Astrocyte of the spinal cord (primary cell): ENCODE data around the gene DHRSX.

Source experiments
- DNase-seq: peaks from one replicate; pipeline ENCODE4 v3.0.0; 2011; ENCODE audit warnings: low read depth, low spot score
- H3K4me3 ChIP-seq: 2 replicates; pipeline ENCODE4 v1.5.1; 2011; ENCODE audit warnings: low read depth, mild to moderate bottlenecking, low read length, moderate library complexity
- in situ Hi-C: cut with HindIII; loops from 2 replicates; pipeline ENCODE4 v1.10.0; 2017; ENCODE audit warnings: low sequenced_read_pairs
- TF ChIP-seq, protein P1 (sequence below): IDR thresholded peaks from 2 replicates; pipeline ENCODE4 v1.5.1; 2012; ENCODE audit warnings: low read depth, mild to moderate bottlenecking, low read length, inconsistent platforms

Gene DHRSX

DNA sequence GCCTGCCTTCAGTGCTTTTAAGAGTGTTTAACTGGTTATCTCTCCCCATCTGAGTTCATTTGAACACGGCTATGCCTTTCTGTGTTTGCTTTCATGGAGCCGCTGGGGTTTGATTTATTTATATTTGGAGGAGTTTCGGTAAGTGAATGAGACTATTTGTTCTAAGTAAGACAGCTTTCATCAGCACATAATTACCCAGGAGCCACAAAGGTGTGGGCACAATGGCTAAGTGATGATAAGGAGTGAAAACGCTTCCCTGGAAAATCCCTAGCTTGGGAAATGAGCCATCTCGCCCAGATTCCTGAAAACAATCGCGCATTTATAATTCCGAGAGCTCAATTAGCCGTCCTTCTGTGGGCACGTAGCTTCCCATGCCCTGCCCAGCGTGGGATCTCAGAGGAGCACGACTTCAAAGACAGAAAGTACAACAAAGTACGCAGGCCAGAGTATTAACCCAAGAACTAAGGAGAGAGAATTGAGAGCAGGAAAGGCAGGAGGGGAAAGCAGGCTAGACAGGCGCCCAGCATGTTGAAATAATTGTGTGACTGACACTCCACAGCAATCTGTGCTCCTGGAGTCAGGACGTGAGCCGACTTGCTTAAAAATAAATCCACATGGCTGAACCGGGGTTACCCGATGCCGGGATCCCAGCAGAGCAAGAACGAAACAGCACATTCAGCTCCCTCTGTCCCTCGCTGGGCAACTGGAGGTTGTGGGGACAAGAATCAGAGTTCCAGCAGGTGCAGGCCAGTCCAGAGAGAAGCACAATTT, 99.0 kb downstream of the DHRSX start:
- in situ Hi-C loops: no loop called here
- DNase-seq: peak; percentile 78
- TF ChIP-seq, protein P1, sequence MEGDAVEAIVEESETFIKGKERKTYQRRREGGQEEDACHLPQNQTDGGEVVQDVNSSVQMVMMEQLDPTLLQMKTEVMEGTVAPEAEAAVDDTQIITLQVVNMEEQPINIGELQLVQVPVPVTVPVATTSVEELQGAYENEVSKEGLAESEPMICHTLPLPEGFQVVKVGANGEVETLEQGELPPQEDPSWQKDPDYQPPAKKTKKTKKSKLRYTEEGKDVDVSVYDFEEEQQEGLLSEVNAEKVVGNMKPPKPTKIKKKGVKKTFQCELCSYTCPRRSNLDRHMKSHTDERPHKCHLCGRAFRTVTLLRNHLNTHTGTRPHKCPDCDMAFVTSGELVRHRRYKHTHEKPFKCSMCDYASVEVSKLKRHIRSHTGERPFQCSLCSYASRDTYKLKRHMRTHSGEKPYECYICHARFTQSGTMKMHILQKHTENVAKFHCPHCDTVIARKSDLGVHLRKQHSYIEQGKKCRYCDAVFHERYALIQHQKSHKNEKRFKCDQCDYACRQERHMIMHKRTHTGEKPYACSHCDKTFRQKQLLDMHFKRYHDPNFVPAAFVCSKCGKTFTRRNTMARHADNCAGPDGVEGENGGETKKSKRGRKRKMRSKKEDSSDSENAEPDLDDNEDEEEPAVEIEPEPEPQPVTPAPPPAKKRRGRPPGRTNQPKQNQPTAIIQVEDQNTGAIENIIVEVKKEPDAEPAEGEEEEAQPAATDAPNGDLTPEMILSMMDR: no peak

DNA sequence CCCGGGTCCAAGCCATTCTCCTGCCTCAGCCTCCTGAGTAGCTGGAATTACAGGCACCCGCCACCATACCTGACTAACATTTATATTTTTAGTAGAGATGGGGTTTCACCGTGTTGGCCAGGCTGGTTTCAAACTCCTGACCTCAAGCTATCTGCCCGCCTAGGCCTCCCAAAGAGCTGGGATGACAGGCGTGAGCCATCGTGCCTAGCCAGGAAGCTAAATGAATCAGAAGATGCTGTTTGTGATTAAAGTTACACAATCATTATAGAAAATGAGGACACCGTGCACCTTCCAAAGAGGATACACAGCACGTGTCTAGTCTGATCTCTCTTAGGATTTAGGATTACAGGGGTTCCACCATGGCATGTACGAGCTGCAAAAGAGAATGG, 99.6 kb downstream of the DHRSX start:
- in situ Hi-C loops: no loop called here
- TF ChIP-seq, protein P1: no peak
- no peak overlapping the region for H3K4me3 ChIP-seq
- no peak for DNase-seq

More for the DNA sequence above, 99.0 kb downstream of the DHRSX start:
- peak overlapping the region; percentile 5 for H3K4me3 ChIP-seq

DNA sequence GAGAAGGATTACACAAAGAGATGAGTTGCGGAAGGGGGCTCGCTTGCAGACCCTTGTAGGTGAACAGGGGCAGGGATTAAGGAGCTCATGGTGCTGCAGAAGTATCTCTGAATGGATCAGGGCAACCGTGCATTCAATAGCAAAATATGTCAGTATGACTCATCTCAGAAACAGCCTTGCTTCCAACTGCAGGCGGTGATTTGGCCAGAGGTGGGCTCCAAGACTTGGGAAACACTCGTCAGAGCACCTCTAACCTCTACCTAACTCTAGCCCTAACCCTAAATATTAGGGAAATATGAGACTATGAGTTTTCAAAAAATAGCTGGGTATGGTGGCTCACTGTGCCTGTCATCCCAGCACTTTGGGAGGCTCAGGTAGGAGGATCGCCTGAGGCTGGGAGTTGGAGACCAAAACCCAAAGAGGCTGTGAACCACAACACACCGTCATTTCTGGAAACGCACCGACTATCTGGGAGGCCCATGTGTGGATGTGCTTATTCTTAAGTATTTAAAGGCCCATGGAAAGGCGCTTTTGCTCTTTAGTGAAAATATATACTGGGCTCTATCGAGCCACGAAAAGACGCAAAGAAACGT, 102.6 kb downstream of the DHRSX start:
- in situ Hi-C loops: no loop called here
- TF ChIP-seq, protein P1: no peak
- no peak overlapping the region for H3K4me3 ChIP-seq
- peak; percentile 55 for DNase-seq

DNA sequence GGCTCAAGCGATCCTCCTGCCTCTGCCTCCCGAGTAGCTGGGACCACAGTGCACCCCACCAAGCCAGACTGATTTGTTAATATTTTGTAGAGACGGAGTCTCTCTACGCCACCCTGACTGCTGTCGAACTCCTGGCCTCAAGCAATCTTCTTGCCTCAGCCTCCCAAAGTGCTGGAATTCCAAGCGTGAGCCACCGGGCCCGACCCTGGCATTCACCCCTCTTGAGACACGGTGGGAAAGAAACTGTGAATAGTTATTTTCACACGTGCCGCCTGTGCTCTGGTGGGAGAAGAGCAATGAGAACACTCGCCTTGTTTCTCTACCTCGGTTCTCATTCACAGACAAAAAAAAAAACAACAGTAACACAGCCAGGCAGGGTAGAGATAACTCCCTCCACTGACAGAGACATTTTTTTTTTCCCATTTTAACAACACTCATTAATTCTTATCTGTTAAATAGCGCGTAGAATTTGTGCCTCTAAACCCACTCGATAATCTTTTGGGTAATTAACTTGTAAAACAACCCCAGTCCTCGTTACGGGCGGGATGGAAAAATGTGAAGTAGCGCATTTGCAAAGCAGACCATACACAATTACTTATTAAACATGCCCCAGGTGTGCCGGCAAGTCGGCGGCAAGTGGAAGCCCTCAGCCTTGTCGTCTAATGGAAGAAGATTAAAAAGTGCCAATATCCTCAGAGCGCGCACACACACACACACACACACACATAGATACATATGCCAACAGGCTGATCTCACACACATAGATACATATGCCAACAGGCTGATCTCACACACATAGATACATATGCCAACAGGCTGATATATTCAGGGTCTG, 103.3 kb downstream of the DHRSX start:
- DNase-seq: no peak
- H3K4me3 ChIP-seq: no peak overlapping the region
- TF ChIP-seq, protein P1: no peak
- in situ Hi-C loops: no loop called here

DNA sequence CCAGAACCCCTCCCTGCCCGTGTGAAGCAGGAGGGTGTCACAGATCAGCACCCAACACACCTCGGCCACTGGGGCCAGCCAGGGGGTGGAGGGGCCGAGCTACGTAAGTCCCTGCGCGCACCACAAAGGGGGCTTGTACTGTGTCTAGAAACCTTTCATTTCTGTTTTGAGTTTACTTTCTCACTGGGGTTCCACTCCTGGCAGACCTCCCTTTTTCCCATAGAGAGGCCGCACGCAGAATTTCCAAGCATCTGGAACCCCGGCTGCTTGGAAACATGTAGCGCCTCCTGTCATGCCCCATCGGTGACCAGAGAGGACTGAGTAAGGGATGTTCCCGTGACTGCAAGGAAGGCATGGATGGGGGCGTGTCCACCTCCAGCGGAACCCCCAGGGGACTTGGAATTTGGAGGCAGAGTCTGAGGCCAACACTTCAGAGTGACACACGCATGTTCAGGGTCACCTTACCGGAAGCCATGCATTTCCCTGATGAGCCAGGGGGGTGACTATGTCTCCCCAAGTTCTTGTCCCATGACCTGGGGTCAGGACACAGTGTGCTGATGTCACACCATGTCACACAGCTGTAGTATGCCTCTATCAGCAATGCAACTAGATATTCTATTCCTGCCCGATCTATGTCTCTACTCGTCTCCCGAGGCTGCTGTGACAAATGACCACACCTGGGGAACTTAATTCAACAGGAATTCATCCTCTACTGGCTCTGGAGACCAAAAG, 105.3 kb downstream of the DHRSX start:
- no peak overlapping the region for H3K4me3 ChIP-seq
- in situ Hi-C loops: no loop called here
- DNase-seq: no peak
- TF ChIP-seq, protein P1: no peak

DNA sequence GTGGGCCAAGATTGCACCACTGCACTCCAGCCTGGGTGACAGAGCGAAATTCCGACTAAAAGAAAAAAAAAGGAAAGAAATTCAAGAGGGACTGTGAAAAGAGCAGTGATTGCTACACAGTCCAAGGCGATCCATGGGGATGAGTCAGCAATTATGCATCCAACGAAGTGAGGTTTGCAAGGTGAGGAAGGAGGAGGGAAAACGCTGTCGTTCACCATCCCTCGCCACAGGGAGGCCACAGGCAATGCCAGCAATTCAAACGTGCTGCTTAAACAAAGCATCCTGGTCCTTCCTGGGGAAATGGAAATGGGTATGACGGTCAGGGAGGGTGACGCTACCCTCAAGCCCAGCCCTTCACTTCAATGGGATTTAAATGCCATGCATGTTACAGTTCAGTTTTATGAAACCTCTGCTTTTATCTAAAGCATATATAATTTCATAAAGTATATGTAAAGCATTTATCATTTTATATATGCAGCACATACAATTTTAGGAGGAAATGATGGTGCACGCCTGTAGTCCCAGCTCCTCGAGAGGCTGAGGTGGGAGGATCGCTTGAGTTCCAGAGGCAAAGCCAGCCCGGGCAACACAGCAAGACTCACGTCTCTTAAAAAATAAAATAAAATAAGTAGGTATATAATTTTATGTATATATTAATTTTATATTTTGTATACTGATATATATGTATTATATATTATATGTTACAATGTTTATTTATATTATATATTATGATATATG, 108.7 kb downstream of the DHRSX start:
- TF ChIP-seq, protein P1: no peak
- in situ Hi-C loops: no loop called here
- H3K4me3 ChIP-seq: no peak overlapping the region
- peak; percentile 89 for DNase-seq
